CD4-positive, CD25-positive, alpha-beta regulatory T cell (primary cell): ENCODE results near the gene TMEM140. TPM values are rescaled to one million over a fixed set of nuclear protein-coding genes. Genes with fewer than 3 reads are reported as not detected.

Experiments
- ATAC-seq, 2 donors: fragments of 150-1000 bp; cut with Tn5 transposase; one replicate each; pipeline ENCODE4 v1.10.0; 2021; ENCODE audit warnings: low read depth in 2 of 2, moderate number of reproducible peaks in 2 of 2, moderate library complexity in 1 of 2
- DNase-seq, 3 donors: peaks; one replicate each; pipeline versions ENCODE4 v3.0.0 to v3.0.0-alpha.2; 2012 to 2022; ENCODE audit warnings: mixed read lengths in 1 of 3
- H3K27ac ChIP-seq: one replicate; pipeline ENCODE4 v1.7.0; 2013; ENCODE audit warnings: mild to moderate bottlenecking, low read length; ENCODE audit not compliant: insufficient read depth, poor library complexity, severe bottlenecking
- H3K27me3 ChIP-seq: one replicate; pipeline ENCODE4 v1.7.0; 2013; ENCODE audit warnings: low read length; ENCODE audit not compliant: control insufficient read depth, insufficient read depth
- H3K36me3 ChIP-seq: one replicate; pipeline ENCODE4 v1.7.0; 2013; ENCODE audit warnings: mild to moderate bottlenecking, low read length, moderate library complexity; ENCODE audit not compliant: control insufficient read depth, insufficient read depth
- H3K4me1 ChIP-seq: 2 replicates; pipeline ENCODE4 v1.7.0; 2013; ENCODE audit warnings: mild to moderate bottlenecking, low read length; ENCODE audit not compliant: insufficient read depth, control insufficient read depth, poor library complexity, severe bottlenecking
- H3K4me3 ChIP-seq: one replicate; pipeline ENCODE4 v1.7.0; 2013; ENCODE audit warnings: low read depth, mild to moderate bottlenecking, low read length, moderate library complexity
- H3K9me3 ChIP-seq, 2 experiments: 1 replicate in 1 of 2; 2 replicates in 1 of 2; pipeline ENCODE4 v1.7.0; 2013; ENCODE audit warnings: low read length in 2 of 2, mild to moderate bottlenecking in 1 of 2, moderate library complexity in 1 of 2; ENCODE audit not compliant: control insufficient read depth in 2 of 2
- H3K27ac Mint-ChIP-seq, 3 donors: one replicate each; pipeline ENCODE4 v1.8.0; 2020 to 2022; ENCODE audit warnings: mild to moderate bottlenecking in 3 of 3, mixed read lengths in 3 of 3, moderate library complexity in 2 of 3
- H3K27me3 Mint-ChIP-seq: one replicate; pipeline ENCODE4 v1.8.0; 2022; ENCODE audit warnings: mild to moderate bottlenecking, mixed read lengths
- H3K36me3 Mint-ChIP-seq: one replicate; pipeline ENCODE4 v1.8.0; 2020; ENCODE audit warnings: mixed read lengths
- H3K4me1 Mint-ChIP-seq, 4 donors: one replicate each; pipeline ENCODE4 v1.8.0; 2020 to 2022; ENCODE audit warnings: mixed read lengths in 4 of 4, mild to moderate bottlenecking in 1 of 4
- H3K4me3 Mint-ChIP-seq, 4 donors: one replicate each; pipeline ENCODE4 v1.8.0; 2020 to 2022; ENCODE audit warnings: mild to moderate bottlenecking in 4 of 4, mixed read lengths in 4 of 4, moderate library complexity in 3 of 4
- H3K9me3 Mint-ChIP-seq, 7 donors: one replicate each; pipeline ENCODE4 v1.8.0; 2020 to 2022; ENCODE audit warnings: mixed read lengths in 7 of 7, mild to moderate bottlenecking in 3 of 7, moderate library complexity in 2 of 7
- polyA plus RNA-seq, 4 donors: library from polyadenylated mRNA; unstranded; fragments of 300-500 nt; fragmentation: Illumina TruSeq; gene quantifications; one replicate each; pipeline ENCODE4 v1.2.3, GENCODE V29; 2021
- total RNA-seq: library from RNA; stranded (reverse); gene quantifications from one replicate; pipeline ENCODE4 v1.2.3, GENCODE V29; 2022

The TMEM140 gene
- total RNA-seq, result 44.7 TPM
- polyA plus RNA-seq, result 10 to 100 TPM; 18.9 to 39.3 (median 30.3) TPM

- peaks cover 56% of the 10 kb centered on the region for H3K4me1 ChIP-seq
- peaks cover 5 to 70% (median 58%) of the 10 kb centered on the region in 4 donors for H3K4me1 Mint-ChIP-seq
Observed at GRCh38 chr7:135147899-135148721, at the start of gene TMEM140. Gene TMEM140 (plus strand): TSS chr7:135148072. CDS start chr7:135164442, 16,370 bp downstream.

GRCh38 chr7:135098391-135098790 is 49.5 kb upstream of the TMEM140 start:
- DNase-seq (no peak), ATAC-seq (no peak)
- Mint-ChIP-seq H3K4me1 (peaks cover 0 to 4% (median 0%) of the 10 kb centered on the region in 4 donors), H3K9me3 (peaks cover 0 to 3% (median 0%) of the 10 kb centered on the region in 7 donors), H3K4me3 (no peak overlapping the region), H3K27ac (no peak overlapping the region), H3K36me3 (peaks cover 6% of the 10 kb centered on the region), H3K27me3 (no peaks in the 10 kb centered on the region)
- H3K27ac ChIP-seq, result no peak overlapping the region
- H3K4me3 ChIP-seq, result no peak overlapping the region
- no peaks in the 10 kb centered on the region for H3K36me3 ChIP-seq
- H3K9me3 ChIP-seq, result no peaks in the 10 kb centered on the region
- no peaks in the 10 kb centered on the region for H3K4me1 ChIP-seq
- H3K27me3 ChIP-seq, result no peaks in the 10 kb centered on the region

More at GRCh38 chr7:135147899-135148721, at the start of gene TMEM140:
- peaks cover 15% of the 10 kb centered on the region for H3K36me3 Mint-ChIP-seq
- peak within 1 kb of the TSS; percentile 87 to 94 (median 92) for H3K4me3 Mint-ChIP-seq
- peak within 1 kb of the TSS; percentile 99 for H3K4me3 ChIP-seq
- H3K36me3 ChIP-seq, result peaks cover 19% of the 10 kb centered on the region
- DNase-seq (peak; percentile 42 to 92 (median 82)), ATAC-seq (peak; percentile 76 to 85)
- H3K27ac Mint-ChIP-seq, result peak within 1 kb of the TSS; percentile 96 to 98 (median 97)
- H3K9me3 Mint-ChIP-seq, result peaks cover 0 to 4% (median 3%) of the 10 kb centered on the region in 7 donors
- H3K9me3 ChIP-seq, result peaks cover 0 to 3% of the 10 kb centered on the region in 2 experiments
- no peaks in the 10 kb centered on the region for H3K27me3 Mint-ChIP-seq
- H3K27ac ChIP-seq, result peak within 1 kb of the TSS; percentile 94
- no peaks in the 10 kb centered on the region for H3K27me3 ChIP-seq

- H3K27ac Mint-ChIP-seq, result no peak overlapping the region
- Histone ChIP-seq H3K4me1 (no peaks in the 10 kb centered on the region), H3K36me3 (no peaks in the 10 kb centered on the region), H3K4me3 (no peak overlapping the region), H3K27ac (no peak overlapping the region), H3K9me3 (no peaks in the 10 kb centered on the region), H3K27me3 (no peaks in the 10 kb centered on the region)
- DNase-seq (no peak), ATAC-seq (no peak)
- no peak overlapping the region for H3K4me3 Mint-ChIP-seq
- peaks cover 0 to 5% (median under 1%) of the 10 kb centered on the region in 7 donors for H3K9me3 Mint-ChIP-seq
- H3K27me3 Mint-ChIP-seq, result no peaks in the 10 kb centered on the region
- H3K4me1 Mint-ChIP-seq, result peaks cover 0 to 4% (median 0%) of the 10 kb centered on the region in 4 donors
- H3K36me3 Mint-ChIP-seq, result no peaks in the 10 kb centered on the region
Observed at GRCh38 chr7:135100856-135101255, 47.0 kb upstream of the TMEM140 start.

GRCh38 chr7:135102372-135102771 is 45.5 kb upstream of the TMEM140 start:
- Histone ChIP-seq H3K4me3 (no peak overlapping the region), H3K9me3 (no peaks in the 10 kb centered on the region), H3K27ac (no peak overlapping the region), H3K4me1 (no peaks in the 10 kb centered on the region), H3K36me3 (no peaks in the 10 kb centered on the region), H3K27me3 (no peaks in the 10 kb centered on the region)
- Mint-ChIP-seq H3K4me3 (no peak overlapping the region), H3K27me3 (no peaks in the 10 kb centered on the region), H3K9me3 (peaks cover 0 to 16% (median 1%) of the 10 kb centered on the region in 7 donors), H3K36me3 (peaks cover 4% of the 10 kb centered on the region), H3K4me1 (peaks cover 0 to 4% (median 0%) of the 10 kb centered on the region in 4 donors), H3K27ac (no peak overlapping the region)
- peak in 1 of 3 donors; percentile 1 for DNase-seq
- ATAC-seq, result no peak

- DNase-seq (no peak), ATAC-seq (no peak)
- Histone ChIP-seq H3K27ac (no peak overlapping the region), H3K4me1 (no peaks in the 10 kb centered on the region), H3K36me3 (no peaks in the 10 kb centered on the region), H3K4me3 (no peak overlapping the region), H3K9me3 (no peaks in the 10 kb centered on the region), H3K27me3 (no peaks in the 10 kb centered on the region)
- peaks cover 0 to 18% (median 1%) of the 10 kb centered on the region in 7 donors for H3K9me3 Mint-ChIP-seq
- no peak overlapping the region for H3K27ac Mint-ChIP-seq
- no peaks in the 10 kb centered on the region for H3K4me1 Mint-ChIP-seq
- peaks cover 12% of the 10 kb centered on the region for H3K36me3 Mint-ChIP-seq
- H3K27me3 Mint-ChIP-seq, result peaks cover 6% of the 10 kb centered on the region
- no peak overlapping the region for H3K4me3 Mint-ChIP-seq
Observed at GRCh38 chr7:135109562-135109961, 38.3 kb upstream of the TMEM140 start.

- no peaks in the 10 kb centered on the region for H3K4me1 ChIP-seq
- Mint-ChIP-seq H3K4me1 (no peaks in the 10 kb centered on the region), H3K27me3 (peaks cover 6% of the 10 kb centered on the region), H3K4me3 (no peak overlapping the region), H3K9me3 (peaks cover 0 to 18% (median 1%) of the 10 kb centered on the region in 7 donors), H3K27ac (no peak overlapping the region), H3K36me3 (peaks cover 14% of the 10 kb centered on the region)
- no peaks in the 10 kb centered on the region for H3K9me3 ChIP-seq
- no peaks in the 10 kb centered on the region for H3K27me3 ChIP-seq
- ATAC-seq (no peak), DNase-seq (no peak)
- H3K36me3 ChIP-seq, result no peaks in the 10 kb centered on the region
- no peak overlapping the region for H3K4me3 ChIP-seq
- no peak overlapping the region for H3K27ac ChIP-seq
Observed at GRCh38 chr7:135109976-135110375, 37.9 kb upstream of the TMEM140 start.

GRCh38 chr7:135111379-135111778 is 36.5 kb upstream of the TMEM140 start:
- Mint-ChIP-seq H3K4me1 (no peaks in the 10 kb centered on the region), H3K27me3 (peaks cover 6% of the 10 kb centered on the region), H3K27ac (no peak overlapping the region), H3K9me3 (peaks cover 0 to 9% (median 0%) of the 10 kb centered on the region in 7 donors), H3K36me3 (peaks cover 14% of the 10 kb centered on the region), H3K4me3 (no peak overlapping the region)
- Histone ChIP-seq H3K36me3 (no peaks in the 10 kb centered on the region), H3K4me1 (no peaks in the 10 kb centered on the region), H3K9me3 (no peaks in the 10 kb centered on the region), H3K27ac (no peak overlapping the region), H3K4me3 (no peak overlapping the region), H3K27me3 (no peaks in the 10 kb centered on the region)
- ATAC-seq (no peak), DNase-seq (no peak)
